ENCODE results near the gene TLR5. TPM values are rescaled to one million over a fixed set of nuclear protein-coding genes. Genes with fewer than 3 reads are reported as not detected.

The TLR5 gene
- total RNA-seq, 2 donors from 2014 or later: not detected

- no peak overlapping the region for H3K27ac ChIP-seq (ENCODE audit: low read depth, low read length)
- peaks cover 23% of the 10 kb centered on the region for H3K4me1 Mint-ChIP-seq
- H3K27me3 ChIP-seq (ENCODE audit: control insufficient read depth, insufficient read depth, low read length, poor library complexity, severe bottlenecking): no peaks in the 10 kb centered on the region
- H3K4me1 ChIP-seq (ENCODE audit: control insufficient read depth, insufficient read depth, low read length): peaks cover 11% of the 10 kb centered on the region
- H3K9me3 Mint-ChIP-seq: peaks cover 5% of the 10 kb centered on the region
- no peak for TF ChIP-seq CTCF (conservative IDR thresholded peaks at IDR 0.05)
- H3K27me3 Mint-ChIP-seq (ENCODE audit: insufficient read depth): peaks cover 3% of the 10 kb centered on the region
- 88 to 90% methylated on average over 4 of the region's 4 CpGs for WGBS, 2 experiments (ENCODE audit: insufficient coverage in 1 of 2, insufficient read length in 1 of 2)
- no peak overlapping the region for H3K9ac ChIP-seq (ENCODE audit: extremely low read depth, low read length, poor library complexity, severe bottlenecking)
- no peaks in the 10 kb centered on the region for H3K36me3 Mint-ChIP-seq (ENCODE audit: low read depth)
- H3K36me3 ChIP-seq (ENCODE audit: control insufficient read depth, insufficient read depth, low read length): no peaks in the 10 kb centered on the region
- no peak for DNase-seq
- H3K4me3 ChIP-seq (ENCODE audit: low read length): no peak overlapping the region
- H3K9me3 ChIP-seq (ENCODE audit: control insufficient read depth, low read length): no peaks in the 10 kb centered on the region
- H3K4me3 Mint-ChIP-seq: no peak overlapping the region
- H3K27ac Mint-ChIP-seq: no peak overlapping the region
These were observed 9.4 kb upstream of the TLR5 start for GRCh38 chr1:223152399-223152798.

- Mint-ChIP-seq H3K9me3 (peaks cover 10% of the 10 kb centered on the region), H3K36me3 (ENCODE audit: low read depth) (no peaks in the 10 kb centered on the region), H3K4me3 (no peak overlapping the region), H3K27ac (no peak overlapping the region), H3K27me3 (ENCODE audit: insufficient read depth) (peaks cover 13% of the 10 kb centered on the region), H3K4me1 (peaks cover 16% of the 10 kb centered on the region)
- no peak overlapping the region for H3K9ac ChIP-seq (ENCODE audit: extremely low read depth, low read length, poor library complexity, severe bottlenecking)
- no peaks in the 10 kb centered on the region for H3K9me3 ChIP-seq (ENCODE audit: control insufficient read depth, low read length)
- H3K36me3 ChIP-seq (ENCODE audit: control insufficient read depth, insufficient read depth, low read length): no peaks in the 10 kb centered on the region
- TF ChIP-seq CTCF (conservative IDR thresholded peaks at IDR 0.05): no peak
- no peak overlapping the region for H3K27ac ChIP-seq (ENCODE audit: low read depth, low read length)
- H3K4me1 ChIP-seq (ENCODE audit: control insufficient read depth, insufficient read depth, low read length): peaks cover 7% of the 10 kb centered on the region
- peaks cover 6% of the 10 kb centered on the region for H3K27me3 ChIP-seq (ENCODE audit: control insufficient read depth, insufficient read depth, low read length, poor library complexity, severe bottlenecking)
- WGBS, 2 experiments (ENCODE audit: insufficient coverage in 1 of 2, insufficient read length in 1 of 2): 85 to 92% methylated on average over 5 of the region's 5 CpGs
- DNase-seq: no peak
- no peak overlapping the region for H3K4me3 ChIP-seq (ENCODE audit: low read length)
These were observed 7.4 kb upstream of the TLR5 start for GRCh38 chr1:223150443-223150842.

- no peaks in the 10 kb centered on the region for H3K36me3 Mint-ChIP-seq (ENCODE audit: low read depth)
- H3K36me3 ChIP-seq (ENCODE audit: control insufficient read depth, insufficient read depth, low read length): no peaks in the 10 kb centered on the region
- H3K4me3 Mint-ChIP-seq: no peak overlapping the region
- H3K4me1 Mint-ChIP-seq: peaks cover 20% of the 10 kb centered on the region
- H3K27ac Mint-ChIP-seq: no peak overlapping the region
- H3K27ac ChIP-seq (ENCODE audit: low read depth, low read length): no peak overlapping the region
- peaks cover 10% of the 10 kb centered on the region for H3K9me3 Mint-ChIP-seq
- peaks cover 2% of the 10 kb centered on the region for H3K4me1 ChIP-seq (ENCODE audit: control insufficient read depth, insufficient read depth, low read length)
- H3K9ac ChIP-seq (ENCODE audit: extremely low read depth, low read length, poor library complexity, severe bottlenecking): no peak overlapping the region
- no peak for TF ChIP-seq CTCF (conservative IDR thresholded peaks at IDR 0.05)
- no peak overlapping the region for H3K4me3 ChIP-seq (ENCODE audit: low read length)
- DNase-seq: no peak
- WGBS, 2 experiments (ENCODE audit: insufficient coverage in 1 of 2, insufficient read length in 1 of 2): 96 to 97% methylated on average over 3 of the region's 3 CpGs
- H3K27me3 ChIP-seq (ENCODE audit: control insufficient read depth, insufficient read depth, low read length, poor library complexity, severe bottlenecking): peaks cover 6% of the 10 kb centered on the region
- H3K27me3 Mint-ChIP-seq (ENCODE audit: insufficient read depth): peaks cover 17% of the 10 kb centered on the region
- no peaks in the 10 kb centered on the region for H3K9me3 ChIP-seq (ENCODE audit: control insufficient read depth, low read length)
These were observed 4.8 kb upstream of the TLR5 start for GRCh38 chr1:223147873-223148272.

Measured in endodermal cell (in vitro differentiated cells).